Adipocyte (in vitro differentiated cells): ENCODE results near the gene RGS1.

Source experiments
- DNase-seq: peaks from one replicate; pipeline ENCODE4 v3.0.0-alpha.2; 2015; ENCODE audit warnings: low read depth
- H3K27me3 ChIP-seq: replicated peaks from 2 replicates; pipeline ENCODE4 v1.7.0; 2013; ENCODE audit warnings: mild to moderate bottlenecking, low read length, moderate library complexity; ENCODE audit not compliant: control insufficient read depth, insufficient read depth
- H3K36me3 ChIP-seq: 2 replicates; pipeline ENCODE4 v1.7.0; 2013; ENCODE audit warnings: low read length, mild to moderate bottlenecking, moderate library complexity; ENCODE audit not compliant: control insufficient read depth, insufficient read depth, severe bottlenecking
- H3K4me1 ChIP-seq: 2 replicates; pipeline ENCODE4 v1.7.0; 2013; ENCODE audit warnings: mild to moderate bottlenecking, low read length, moderate library complexity; ENCODE audit not compliant: control insufficient read depth, insufficient read depth
- H3K4me3 ChIP-seq: 2 replicates; pipeline ENCODE4 v1.7.0; 2013; ENCODE audit warnings: mild to moderate bottlenecking, low read length, moderate library complexity
- H3K9ac ChIP-seq: 2 replicates; pipeline ENCODE4 v1.7.0; 2013; ENCODE audit warnings: mild to moderate bottlenecking, low read length, moderate library complexity
- H3K9me3 ChIP-seq: 2 replicates; pipeline ENCODE4 v1.7.0; 2013; ENCODE audit warnings: mild to moderate bottlenecking, low read length, moderate library complexity; ENCODE audit not compliant: control insufficient read depth

RGS1 gene

DNA sequence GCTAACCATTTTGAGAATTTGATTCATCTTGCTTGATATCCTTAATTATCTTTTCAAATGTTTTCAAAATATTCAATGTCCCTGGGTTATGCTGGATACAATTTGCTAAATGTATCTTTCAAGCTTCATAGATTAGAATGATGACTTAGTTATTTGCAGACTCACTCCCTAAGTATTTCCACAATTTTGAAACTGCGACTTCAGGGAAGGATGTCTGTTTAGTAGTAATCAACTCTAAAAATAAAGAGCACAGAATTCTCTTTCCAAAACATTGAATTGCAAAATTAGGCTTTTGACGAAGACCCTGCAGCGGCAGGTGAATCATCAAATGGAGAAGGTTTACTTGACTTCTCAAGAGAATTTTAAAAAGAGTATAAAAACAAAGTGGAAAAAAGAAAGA is 14.2 kb downstream of the RGS1 start:
- peak; percentile 48 for DNase-seq
- Histone ChIP-seq H3K9me3 (no peaks in the 10 kb centered on the region), H3K4me1 (peaks cover 12% of the 10 kb centered on the region), H3K4me3 (no peak overlapping the region), H3K36me3 (no peaks in the 10 kb centered on the region), H3K9ac (no peak overlapping the region), H3K27me3 (no peaks in the 10 kb centered on the region)

DNA sequence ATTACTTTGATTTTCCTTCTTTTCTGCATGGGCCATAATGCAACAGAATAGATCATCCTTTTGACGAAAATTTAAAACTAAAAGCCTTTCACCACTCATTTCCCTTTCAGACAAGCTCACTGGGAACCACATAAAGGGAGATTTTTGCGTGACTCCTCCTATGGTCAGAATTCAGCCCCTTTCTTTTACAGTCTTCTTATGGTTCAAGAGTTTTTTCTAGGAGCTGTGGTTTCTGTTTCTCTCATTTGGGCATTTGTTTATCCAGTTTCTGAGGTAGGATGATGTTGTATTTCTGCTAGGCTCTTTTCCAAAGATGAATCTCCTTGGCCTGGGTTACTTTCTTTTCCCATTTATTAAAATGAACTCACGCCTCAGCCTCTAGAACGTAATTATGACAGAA is 16.9 kb downstream of the RGS1 start:
- Histone ChIP-seq H3K4me1 (peaks cover 12% of the 10 kb centered on the region), H3K9ac (no peak overlapping the region), H3K9me3 (no peaks in the 10 kb centered on the region), H3K36me3 (no peaks in the 10 kb centered on the region), H3K4me3 (no peak overlapping the region), H3K27me3 (no peaks in the 10 kb centered on the region)
- no peak for DNase-seq

DNA sequence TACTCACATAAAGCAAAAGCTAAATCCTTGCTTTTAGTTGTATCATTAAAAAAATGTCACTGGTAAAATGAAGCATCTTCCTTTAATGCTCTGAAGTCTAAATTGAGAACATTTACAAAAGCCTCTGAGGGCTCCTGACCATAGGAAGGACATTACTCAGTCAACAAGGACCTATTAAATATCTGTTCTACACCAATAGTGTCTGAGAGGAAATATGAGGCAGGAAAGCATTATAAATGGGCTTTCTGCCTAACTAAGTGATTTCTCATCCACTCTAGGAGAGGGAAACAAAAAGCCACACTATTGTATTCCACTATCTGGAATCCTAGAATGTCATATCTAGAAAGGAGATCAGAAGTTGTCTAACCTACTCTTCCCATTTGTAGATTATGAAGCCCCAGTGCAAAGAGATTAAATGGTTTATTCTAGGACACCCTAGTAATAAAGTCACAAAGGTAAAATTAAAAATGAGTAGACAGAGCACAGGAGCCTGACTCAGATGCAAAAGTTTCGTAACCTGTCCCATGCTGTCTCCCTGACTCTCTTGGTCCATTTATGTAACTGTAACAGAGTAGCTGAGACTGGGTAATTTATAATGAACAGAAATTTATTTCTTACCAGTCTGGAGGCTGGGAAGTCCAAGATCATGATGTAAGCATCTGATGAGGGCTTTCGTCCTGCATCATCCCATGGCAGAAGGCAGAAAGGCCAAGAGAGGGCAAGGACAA is 17.6 kb downstream of the RGS1 start:
- H3K9me3 ChIP-seq: no peaks in the 10 kb centered on the region
- H3K36me3 ChIP-seq: no peaks in the 10 kb centered on the region
- H3K9ac ChIP-seq: no peak overlapping the region

GRCh38 chr1:192595299-192595698 is 19.7 kb downstream of the RGS1 start:
- Histone ChIP-seq H3K9ac (no peak overlapping the region), H3K36me3 (no peaks in the 10 kb centered on the region), H3K27me3 (no peaks in the 10 kb centered on the region), H3K9me3 (no peaks in the 10 kb centered on the region), H3K4me1 (peaks cover 12% of the 10 kb centered on the region), H3K4me3 (no peak overlapping the region)
- DNase-seq: no peak

More for the DNA sequence above, 17.6 kb downstream of the RGS1 start:
- no peak overlapping the region for H3K4me3 ChIP-seq
- H3K4me1 ChIP-seq: peaks cover 12% of the 10 kb centered on the region
- DNase-seq: peak; percentile 21
- H3K27me3 ChIP-seq: no peaks in the 10 kb centered on the region

- Histone ChIP-seq H3K36me3 (no peaks in the 10 kb centered on the region), H3K27me3 (no peaks in the 10 kb centered on the region), H3K9ac (no peak overlapping the region), H3K9me3 (no peaks in the 10 kb centered on the region), H3K4me3 (no peak overlapping the region), H3K4me1 (peaks cover 7% of the 10 kb centered on the region)
- DNase-seq: no peak
These were observed 23.0 kb downstream of the RGS1 start for GRCh38 chr1:192598589-192598988.

GRCh38 chr1:192600275-192600674 is 24.7 kb downstream of the RGS1 start:
- H3K4me1 ChIP-seq: peaks cover 5% of the 10 kb centered on the region
- H3K36me3 ChIP-seq: no peaks in the 10 kb centered on the region
- no peak overlapping the region for H3K4me3 ChIP-seq
- DNase-seq: no peak
- H3K9ac ChIP-seq: no peak overlapping the region
- no peaks in the 10 kb centered on the region for H3K9me3 ChIP-seq
- no peaks in the 10 kb centered on the region for H3K27me3 ChIP-seq

GRCh38 chr1:192601143-192601542 is 25.6 kb downstream of the RGS1 start:
- Histone ChIP-seq H3K27me3 (no peaks in the 10 kb centered on the region), H3K4me3 (no peak overlapping the region), H3K36me3 (no peaks in the 10 kb centered on the region), H3K4me1 (peaks cover 5% of the 10 kb centered on the region), H3K9me3 (no peaks in the 10 kb centered on the region), H3K9ac (no peak overlapping the region)
- DNase-seq: no peak

DNA sequence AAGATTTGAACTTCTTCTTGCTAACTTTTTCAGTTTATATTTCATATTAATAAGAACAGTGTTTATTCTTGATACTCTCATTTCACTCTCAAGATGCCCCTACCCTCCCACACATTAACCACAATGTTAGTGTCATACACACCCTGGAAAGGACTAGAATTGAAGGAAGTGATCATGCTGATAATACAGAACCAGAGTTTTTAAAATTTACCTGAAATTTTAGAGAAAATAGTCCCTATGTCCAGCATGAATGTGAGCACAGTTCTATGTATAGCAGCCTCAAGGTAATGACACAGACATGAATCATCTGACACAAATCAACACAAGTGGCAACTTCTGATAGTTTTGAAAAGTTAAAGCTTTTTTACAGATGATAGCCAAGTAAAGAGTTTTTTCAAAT is 26.0 kb downstream of the RGS1 start:
- DNase-seq: no peak
- no peaks in the 10 kb centered on the region for H3K27me3 ChIP-seq
- H3K4me1 ChIP-seq: peaks cover 5% of the 10 kb centered on the region
- no peaks in the 10 kb centered on the region for H3K36me3 ChIP-seq
- H3K9ac ChIP-seq: no peak overlapping the region
- H3K9me3 ChIP-seq: no peaks in the 10 kb centered on the region
- no peak overlapping the region for H3K4me3 ChIP-seq

DNA sequence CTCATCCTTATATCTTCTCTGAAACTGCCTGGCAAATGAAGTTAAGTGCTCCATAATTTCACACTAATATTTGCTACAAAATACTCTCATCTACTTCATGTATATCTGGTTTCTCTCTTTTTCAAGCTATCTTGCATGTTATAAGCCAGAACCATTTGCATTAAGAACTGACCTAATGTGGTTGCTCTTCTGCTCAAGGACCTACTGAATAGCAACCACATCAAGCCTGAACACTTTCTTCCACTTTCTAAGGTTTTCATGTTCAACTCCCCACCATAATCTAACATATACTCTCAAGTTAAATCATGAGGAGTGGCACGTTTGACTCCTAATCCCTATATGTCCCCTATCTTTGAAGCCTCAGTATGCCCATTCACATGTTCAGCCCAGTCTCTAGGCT is 27.2 kb downstream of the RGS1 start:
- Histone ChIP-seq H3K9me3 (no peaks in the 10 kb centered on the region), H3K4me1 (peaks cover 5% of the 10 kb centered on the region), H3K27me3 (no peaks in the 10 kb centered on the region), H3K36me3 (no peaks in the 10 kb centered on the region), H3K9ac (no peak overlapping the region), H3K4me3 (no peak overlapping the region)
- no peak for DNase-seq

DNA sequence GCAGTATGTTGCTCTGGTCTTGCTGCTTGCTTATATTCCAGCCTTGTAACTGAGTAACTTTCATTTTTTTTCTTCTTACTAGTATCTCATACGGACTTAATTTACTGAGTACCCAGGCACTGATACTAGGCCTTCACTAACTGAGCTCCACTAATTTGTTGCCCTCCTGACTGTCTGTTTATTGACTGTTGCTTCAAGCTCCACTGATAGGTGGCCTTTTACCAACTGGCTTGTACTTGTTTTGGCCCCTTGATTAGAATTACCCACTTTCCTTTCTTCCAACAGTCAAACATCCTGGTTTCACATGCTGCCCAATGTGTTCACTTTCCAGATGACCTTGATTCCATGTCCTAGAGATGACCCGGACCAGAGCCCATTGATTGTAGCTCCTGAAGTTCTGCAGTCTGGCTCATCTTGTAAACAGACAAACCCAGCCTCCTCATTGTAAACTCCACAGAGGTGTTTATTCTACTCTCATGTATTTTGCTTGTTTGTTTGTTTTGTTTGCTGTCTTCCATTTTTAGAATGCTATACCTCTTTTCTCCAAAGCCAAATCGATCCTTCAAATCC is 27.7 kb downstream of the RGS1 start:
- Histone ChIP-seq H3K27me3 (no peaks in the 10 kb centered on the region), H3K9ac (no peak overlapping the region), H3K9me3 (no peaks in the 10 kb centered on the region), H3K4me1 (peaks cover 5% of the 10 kb centered on the region), H3K36me3 (no peaks in the 10 kb centered on the region), H3K4me3 (no peak overlapping the region)
- DNase-seq: no peak

- H3K4me1 ChIP-seq: peaks cover 5% of the 10 kb centered on the region
- H3K9me3 ChIP-seq: no peaks in the 10 kb centered on the region
- H3K27me3 ChIP-seq: no peaks in the 10 kb centered on the region
- no peak overlapping the region for H3K9ac ChIP-seq
- H3K4me3 ChIP-seq: no peak overlapping the region
- no peak for DNase-seq
- no peaks in the 10 kb centered on the region for H3K36me3 ChIP-seq
These were observed 29.5 kb downstream of the RGS1 start for GRCh38 chr1:192604979-192605620.
